Activated effector memory CD4-positive, alpha-beta T cell treated with Interleukin-2 at 50 U/mL for 16 hours (primary cell): ENCODE results near the gene U2AF2.

Experiments
- DNase-seq: peaks from one replicate; pipeline ENCODE4 v3.0.0-alpha.2; 2020

Gene U2AF2

GRCh38 chr19:55644191-55644833 is 10.5 kb upstream of the U2AF2 start:
- DNase-seq = no peak

GRCh38 chr19:55644842-55645511 is 9.9 kb upstream of the U2AF2 start:
- DNase-seq = no peak

- no peak for DNase-seq
Observed at GRCh38 chr19:55645512-55645881, 9.3 kb upstream of the U2AF2 start.

GRCh38 chr19:55646889-55647731 is 7.7 kb upstream of the U2AF2 start:
- DNase-seq = no peak

GRCh38 chr19:55647732-55648584 is 6.9 kb upstream of the U2AF2 start, which contains the start of gene CCDC106:
TSS of gene CCDC106 (plus strand) at chr19:55648212. CDS start at chr19:55649047, 835 bp downstream.
- DNase-seq = peak; percentile 35

GRCh38 chr19:55648585-55649267 is 6.1 kb upstream of the U2AF2 start:
- no peak for DNase-seq

GRCh38 chr19:55649268-55650125 is 5.3 kb upstream of the U2AF2 start:
- no peak for DNase-seq

- no peak for DNase-seq
Observed at GRCh38 chr19:55650126-55650557, 4.7 kb upstream of the U2AF2 start.

- no peak for DNase-seq
Observed at GRCh38 chr19:55650602-55651230, 4.1 kb upstream of the U2AF2 start.

GRCh38 chr19:55651236-55651635 is 3.6 kb upstream of the U2AF2 start:
- DNase-seq = no peak

- DNase-seq = no peak
Observed at GRCh38 chr19:55652311-55653128, 2.3 kb upstream of the U2AF2 start.

GRCh38 chr19:55653651-55654322 is 1.0 kb upstream of the U2AF2 start:
- DNase-seq = peak; percentile 98

GRCh38 chr19:55654323-55654867 is 440 bp upstream of the U2AF2 start:
- peak; percentile 98 for DNase-seq

GRCh38 chr19:55655648-55656040 is 809 bp downstream of the U2AF2 start:
- DNase-seq = no peak

- DNase-seq = no peak
Observed at GRCh38 chr19:55656552-55656951, 1.7 kb downstream of the U2AF2 start.

- no peak for DNase-seq
Observed at GRCh38 chr19:55656988-55657747, 2.3 kb downstream of the U2AF2 start.

GRCh38 chr19:55658846-55659459 is 4.1 kb downstream of the U2AF2 start:
- DNase-seq = no peak

GRCh38 chr19:55659822-55660221 is 5.0 kb downstream of the U2AF2 start:
- DNase-seq = no peak
